Stimulated activated CD8-positive, alpha-beta memory T cell treated with anti-CD3 and anti-CD28 coated beads, Interleukin-15, amount 100 ng/mL, for 1 hour (primary cell): ENCODE measurements around the gene MEX3A.
"Not testable (repeated sequence)": the region's sequence is repeated elsewhere in the genome, so short reads cannot be mapped to it uniquely, and the experiment has no call there.

Source experiments
- DNase-seq: peaks from one replicate; pipeline ENCODE4 v3.0.0-alpha.2; 2020; ENCODE audit warnings: low read depth

MEX3A gene

GRCh38 chr1:156054500-156055280, 27.6 kb downstream of the MEX3A start, which contains the start of gene LAMTOR2:
LAMTOR2 (plus strand) TSS chr1:156054782; CDS start chr1:156054890, 108 bp downstream.
- DNase-seq, result peak; percentile 95

- DNase-seq, result peak; percentile 65
These were observed 28.3 kb downstream of the MEX3A start, which contains the start of gene UBQLN4 for GRCh38 chr1:156053768-156054499. UBQLN4 (minus strand) TSS chr1:156053798; CDS start chr1:156053701, 97 bp downstream.

DNA sequence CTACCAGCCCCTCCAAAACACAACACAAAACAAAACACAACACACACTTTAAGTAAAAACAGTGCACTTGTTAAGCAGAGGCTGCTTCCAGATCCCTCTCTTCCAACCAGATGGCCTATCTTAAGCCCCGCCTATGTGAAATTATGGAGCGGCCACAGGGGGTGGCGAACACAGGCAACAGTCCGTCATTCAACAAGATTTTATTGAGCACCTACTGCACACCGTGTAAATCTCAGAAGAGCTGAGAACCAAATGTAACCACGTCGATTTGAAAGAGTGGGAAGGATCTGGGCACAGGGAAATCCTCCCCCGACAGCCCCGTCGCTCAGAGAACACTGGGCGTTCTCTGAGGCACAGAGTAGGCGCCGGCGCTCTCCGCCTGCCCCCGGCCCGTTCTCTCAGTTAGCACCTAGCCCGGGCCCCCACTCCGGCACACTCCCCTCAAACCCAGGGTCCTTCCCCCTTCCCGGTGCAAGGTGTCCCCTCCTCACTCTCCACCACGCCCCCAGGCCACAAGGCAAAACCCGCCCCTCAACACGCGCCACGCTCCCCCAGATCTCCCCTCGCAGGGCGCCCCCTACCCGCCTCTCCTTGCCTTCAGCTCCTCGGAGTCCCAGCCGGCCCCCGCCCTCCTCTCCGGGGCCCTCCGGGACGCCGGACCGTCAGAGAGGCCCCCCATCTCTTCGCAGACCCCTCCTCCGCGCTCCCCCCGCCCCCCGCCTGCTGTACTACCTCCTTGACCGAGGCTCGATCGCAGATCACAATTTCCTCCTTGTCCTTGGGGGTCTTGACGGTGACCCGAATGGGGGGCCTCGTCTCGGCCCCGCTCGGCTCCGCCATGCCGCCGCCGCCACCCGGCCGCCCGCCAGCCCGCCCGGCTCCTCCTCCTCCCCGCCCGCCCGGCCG, 29.1 kb downstream of the MEX3A start:
- peak; percentile 37 for DNase-seq

DNA sequence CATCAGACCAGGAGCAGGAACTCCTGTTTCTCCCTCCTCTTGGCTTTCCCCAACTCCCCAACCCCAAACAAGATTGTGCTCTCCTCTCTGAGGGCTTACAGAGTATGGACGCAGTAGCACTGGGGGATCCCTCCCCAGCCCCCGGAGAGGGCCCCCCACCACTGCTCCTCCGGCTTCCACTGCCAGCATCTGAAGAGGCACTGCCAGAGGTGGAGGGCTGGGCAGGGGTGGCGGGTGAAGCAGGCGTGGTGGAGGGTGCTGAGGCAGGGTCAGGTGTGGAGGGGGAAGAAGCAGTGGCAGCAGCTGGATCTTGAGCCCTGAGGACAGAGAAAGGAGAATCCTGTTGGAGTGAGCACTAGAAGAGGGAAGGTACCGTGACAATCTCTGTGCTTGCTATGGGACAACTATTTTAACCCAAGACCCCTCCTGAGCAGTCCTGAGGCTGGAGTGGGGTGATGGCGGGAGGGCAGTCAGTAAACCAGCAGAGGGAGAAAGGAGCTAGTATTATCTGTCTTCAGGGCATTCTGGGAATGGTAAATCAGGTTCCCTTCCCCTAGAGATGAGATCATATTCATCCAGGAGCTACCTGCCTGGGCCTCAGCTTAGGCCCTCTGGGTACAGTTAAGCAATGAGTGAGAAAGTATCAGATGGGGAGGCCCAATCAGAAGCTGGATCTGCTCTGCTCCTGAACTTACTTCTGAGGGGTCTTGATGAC, 31.1 kb downstream of the MEX3A start:
- no peak for DNase-seq

DNA sequence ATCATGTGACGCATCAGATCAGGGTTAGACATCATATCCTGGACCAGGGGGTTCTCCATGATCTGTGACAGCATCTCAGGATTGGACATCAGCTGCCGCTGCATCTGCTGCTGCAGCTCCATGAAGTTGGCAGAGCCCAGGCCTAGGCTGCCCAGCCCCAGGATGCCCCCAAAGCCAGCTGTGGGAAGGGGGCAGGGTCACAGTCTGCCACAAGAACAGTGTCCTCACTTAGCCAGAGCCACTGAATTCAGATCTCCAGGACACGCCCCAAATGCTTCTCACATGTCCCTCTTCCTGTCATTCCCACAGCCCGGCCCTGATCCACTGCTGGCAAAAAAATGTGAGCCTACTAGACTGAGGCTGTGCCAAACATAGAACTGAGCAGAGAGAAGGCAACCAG, 31.9 kb downstream of the MEX3A start:
- DNase-seq, result no peak

- DNase-seq, result no peak
These were observed 33.5 kb downstream of the MEX3A start for GRCh38 chr1:156048663-156049258.

DNA sequence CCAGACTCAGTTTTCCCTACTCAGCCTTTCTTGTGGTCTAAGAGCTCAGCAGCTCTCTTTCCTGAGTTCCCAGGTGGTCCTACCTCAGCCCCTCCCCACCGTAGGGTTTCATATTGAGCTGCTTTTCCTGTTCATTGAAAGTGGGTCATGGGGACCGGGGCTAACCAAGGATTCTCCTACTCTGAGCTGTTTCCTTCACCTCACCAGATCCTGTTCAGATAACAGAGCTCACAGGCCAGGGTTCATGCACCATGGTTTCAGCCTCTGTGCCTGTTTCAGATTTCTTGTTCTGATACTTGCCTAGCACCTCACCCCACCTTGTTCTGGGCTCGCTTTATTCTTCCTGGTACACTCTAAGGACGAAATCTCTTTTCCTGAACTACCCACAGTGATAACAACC, 37.2 kb downstream of the MEX3A start:
- DNase-seq, result no peak

DNA sequence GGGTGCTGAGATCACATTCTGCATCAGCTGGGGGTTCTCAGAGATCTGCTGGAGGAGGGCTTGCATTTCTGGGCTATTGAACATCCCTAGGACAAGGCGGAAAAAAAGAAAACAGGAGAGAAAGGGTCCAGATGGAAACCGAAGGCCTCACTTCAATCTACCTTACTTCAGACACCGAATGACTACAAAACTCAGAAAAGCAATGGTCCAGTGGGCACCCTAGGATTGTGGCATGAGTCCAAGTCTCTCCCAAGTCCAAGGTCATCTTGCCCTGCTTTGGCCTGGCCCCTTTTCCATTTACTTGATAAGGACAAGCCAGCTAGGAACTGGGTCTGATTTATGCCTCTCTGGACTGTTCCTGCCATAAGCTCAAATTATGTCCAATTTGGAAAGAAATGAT, 39.4 kb downstream of the MEX3A start:
- no peak for DNase-seq

GRCh38 chr1:156034991-156035390, 47.3 kb downstream of the MEX3A start:
- not testable (repeated sequence) for DNase-seq

- DNase-seq, result no peak
These were observed 49.3 kb downstream of the MEX3A start for GRCh38 chr1:156033011-156033410.

DNA sequence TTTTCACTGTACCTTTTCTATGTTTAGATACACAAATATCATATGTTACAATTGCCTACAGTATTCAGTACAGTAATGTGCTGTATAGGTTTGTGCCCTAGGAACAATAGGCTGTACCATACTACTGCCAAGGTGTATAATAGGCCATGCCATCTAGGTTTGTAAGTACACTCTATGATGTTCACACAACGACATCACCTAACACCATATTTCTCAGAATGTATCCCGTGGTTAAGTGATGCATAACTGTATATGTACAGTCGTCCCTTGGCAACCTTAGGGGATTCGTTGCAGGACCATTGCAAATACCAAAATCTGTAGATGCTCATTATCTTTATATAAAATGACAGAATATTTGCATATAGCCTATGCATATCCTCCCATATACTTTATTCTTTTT, 55.7 kb downstream of the MEX3A start:
- no peak for DNase-seq

- no peak for DNase-seq
These were observed 56.4 kb downstream of the MEX3A start for GRCh38 chr1:156025876-156026275.

DNA sequence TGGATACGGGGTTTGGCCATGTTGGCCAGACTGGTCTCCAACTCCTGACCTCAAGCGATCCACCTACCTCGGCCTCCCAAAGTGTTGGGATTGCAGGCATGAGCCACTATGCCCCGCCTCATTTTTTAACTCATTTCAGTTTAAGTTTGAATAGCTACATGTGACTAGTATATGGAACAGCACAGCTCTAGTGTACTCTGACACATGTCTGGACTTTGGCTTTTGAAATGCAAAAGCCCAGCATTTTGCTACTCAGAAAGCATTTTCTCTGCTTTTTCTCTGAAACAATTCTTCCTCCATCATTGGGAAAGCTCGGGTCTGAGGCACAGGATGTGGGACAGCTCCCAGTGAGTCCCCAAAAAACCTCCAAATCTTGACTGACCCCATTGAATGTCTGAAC, 57.5 kb downstream of the MEX3A start:
- no peak for DNase-seq
